ENCODE results near the gene ALS2. TPM values are rescaled to one million over a fixed set of nuclear protein-coding genes. Genes with fewer than 3 reads are reported as not detected.

Gene ALS2
- total RNA-seq, 1 donor from 2014 or later: 41.0 TPM

DNA sequence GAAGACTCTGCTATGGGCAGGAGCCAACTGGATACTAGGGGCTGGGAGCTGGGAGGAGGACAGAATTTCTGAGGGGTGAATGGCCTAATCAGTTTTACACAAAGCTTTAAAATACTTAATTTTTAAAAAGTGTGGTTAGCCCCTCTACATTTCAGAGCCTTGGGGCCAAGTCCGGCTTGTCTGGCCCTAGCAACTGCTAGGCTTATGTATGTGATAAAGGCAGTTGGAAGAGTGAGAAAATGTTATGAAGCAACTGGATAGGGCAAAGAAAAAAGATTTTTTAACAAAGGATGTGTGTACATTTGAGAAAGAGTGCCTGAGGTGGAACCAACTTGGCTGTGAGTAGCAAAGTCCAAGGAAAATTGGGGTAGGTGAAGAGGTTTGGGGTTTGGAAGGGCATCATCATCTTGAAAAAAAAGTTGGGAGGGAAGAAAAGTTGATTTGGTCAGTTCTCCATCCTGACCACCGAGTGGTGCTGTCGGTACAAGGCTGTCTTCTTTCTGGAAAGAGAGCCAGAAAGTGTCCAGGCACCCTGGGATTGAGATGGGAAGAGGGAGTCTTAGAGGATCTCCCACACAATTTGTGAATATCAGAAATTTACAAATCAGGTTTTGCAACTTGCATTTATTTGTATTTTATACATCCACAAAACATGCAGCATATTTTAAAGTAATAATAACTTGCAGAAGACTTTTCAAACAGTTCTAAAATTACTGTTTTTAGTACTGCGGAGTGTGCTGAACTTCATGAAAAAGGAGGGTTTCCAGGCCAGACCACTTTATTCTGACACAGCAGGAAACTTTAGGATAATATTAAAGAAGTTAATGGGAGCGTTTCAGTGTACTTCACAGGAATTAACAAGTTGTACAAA is 15.1 kb upstream of the ALS2 start:
- Histone ChIP-seq H3K4me3 (no peak overlapping the region), H3K4me2 (no peak overlapping the region), H3K27me3 (no peaks in the 10 kb centered on the region), H4K20me1 (ENCODE audit: low read depth) (no peaks in the 10 kb centered on the region), H3K4me1 (no peaks in the 10 kb centered on the region), H3K79me2 (ENCODE audit: low read depth) (no peaks in the 10 kb centered on the region), H3K36me3 (no peaks in the 10 kb centered on the region), H3K27ac (no peak overlapping the region), H2AFZ (replicated peaks) (no peak overlapping the region), H3K9ac (no peak overlapping the region), H3F3A (ENCODE audit: low read depth) (peaks cover 6% of the 10 kb centered on the region), H3K9me3 (ENCODE audit: low read depth) (no peaks in the 10 kb centered on the region)
- Mint-ChIP-seq H3K36me3 (no peaks in the 10 kb centered on the region), H3K9me3 (no peaks in the 10 kb centered on the region), H3K27me3 (ENCODE audit: insufficient read depth, low read depth) (no peaks in the 10 kb centered on the region), H3K27ac (no peak overlapping the region), H3K4me1 (peaks cover 6% of the 10 kb centered on the region), H3K4me3 (peak overlapping the region; percentile 1)
- peak; percentile 78 for DNase-seq (ENCODE audit: low spot score)
- TF ChIP-seq EZH2 (IDR thresholded peaks at IDR 0.05) (no peak), EZH2phosphoT487 (IDR thresholded peaks at IDR 0.05) (no peak)
- TF ChIP-seq, protein P1, sequence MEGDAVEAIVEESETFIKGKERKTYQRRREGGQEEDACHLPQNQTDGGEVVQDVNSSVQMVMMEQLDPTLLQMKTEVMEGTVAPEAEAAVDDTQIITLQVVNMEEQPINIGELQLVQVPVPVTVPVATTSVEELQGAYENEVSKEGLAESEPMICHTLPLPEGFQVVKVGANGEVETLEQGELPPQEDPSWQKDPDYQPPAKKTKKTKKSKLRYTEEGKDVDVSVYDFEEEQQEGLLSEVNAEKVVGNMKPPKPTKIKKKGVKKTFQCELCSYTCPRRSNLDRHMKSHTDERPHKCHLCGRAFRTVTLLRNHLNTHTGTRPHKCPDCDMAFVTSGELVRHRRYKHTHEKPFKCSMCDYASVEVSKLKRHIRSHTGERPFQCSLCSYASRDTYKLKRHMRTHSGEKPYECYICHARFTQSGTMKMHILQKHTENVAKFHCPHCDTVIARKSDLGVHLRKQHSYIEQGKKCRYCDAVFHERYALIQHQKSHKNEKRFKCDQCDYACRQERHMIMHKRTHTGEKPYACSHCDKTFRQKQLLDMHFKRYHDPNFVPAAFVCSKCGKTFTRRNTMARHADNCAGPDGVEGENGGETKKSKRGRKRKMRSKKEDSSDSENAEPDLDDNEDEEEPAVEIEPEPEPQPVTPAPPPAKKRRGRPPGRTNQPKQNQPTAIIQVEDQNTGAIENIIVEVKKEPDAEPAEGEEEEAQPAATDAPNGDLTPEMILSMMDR (IDR thresholded peaks at IDR 0.05): peak; percentile 81

DNA sequence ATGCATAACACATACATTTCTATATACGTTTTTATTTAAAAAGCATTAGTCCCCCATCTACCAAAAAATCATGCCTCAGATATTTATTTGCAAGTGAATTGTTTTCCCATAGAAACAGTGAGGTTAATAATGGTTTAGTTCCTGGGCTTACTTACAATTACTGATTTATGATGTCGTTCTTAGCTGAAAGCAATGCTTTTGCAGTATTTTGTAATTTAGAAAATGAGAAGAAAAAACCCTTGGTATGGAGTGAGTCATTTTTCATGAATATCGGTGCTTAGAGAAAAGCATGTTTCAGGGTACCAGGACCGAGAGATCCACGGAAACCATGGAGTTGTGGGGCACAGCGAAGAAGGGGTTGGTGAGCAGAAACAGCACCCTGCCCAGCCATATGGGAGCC is 13.6 kb upstream of the ALS2 start:
- H3K27me3 Mint-ChIP-seq (ENCODE audit: insufficient read depth, low read depth): peaks cover 5% of the 10 kb centered on the region
- H4K20me1 ChIP-seq (ENCODE audit: low read depth): no peaks in the 10 kb centered on the region
- TF ChIP-seq EZH2 (IDR thresholded peaks at IDR 0.05): no peak
- TF ChIP-seq, protein P1 (IDR thresholded peaks at IDR 0.05): no peak
- no peak for TF ChIP-seq EZH2phosphoT487 (IDR thresholded peaks at IDR 0.05)

DNA sequence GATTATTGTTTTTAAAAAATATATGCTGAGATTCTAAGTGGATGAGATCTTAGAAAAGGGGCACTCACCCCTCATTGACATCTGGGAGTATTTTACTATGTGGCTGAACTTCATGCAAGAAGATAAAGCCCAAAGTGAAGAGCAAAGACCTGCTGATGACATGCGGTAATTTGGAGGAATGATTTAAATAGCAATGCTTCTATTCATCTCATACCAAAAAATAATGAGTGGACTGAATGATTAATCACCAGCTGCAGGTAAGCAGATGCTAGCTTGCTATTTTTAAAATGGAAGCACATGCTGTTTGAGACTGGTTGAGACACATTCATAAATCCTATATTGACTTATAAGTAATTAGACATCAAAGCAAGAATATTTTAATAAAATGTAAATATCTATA is 12.9 kb upstream of the ALS2 start:
- no peaks in the 10 kb centered on the region for H3K27me3 ChIP-seq
- no peaks in the 10 kb centered on the region for H4K20me1 ChIP-seq (ENCODE audit: low read depth)
- no peaks in the 10 kb centered on the region for H3K36me3 ChIP-seq
- H3K9ac ChIP-seq: no peak overlapping the region
- no peak overlapping the region for H3K4me2 ChIP-seq
- H3K4me3 ChIP-seq: no peak overlapping the region
- peaks cover 6% of the 10 kb centered on the region for H3K4me1 Mint-ChIP-seq
- H3K27ac Mint-ChIP-seq: no peak overlapping the region
- no peaks in the 10 kb centered on the region for H3K4me1 ChIP-seq
- TF ChIP-seq EZH2 (IDR thresholded peaks at IDR 0.05) (no peak), EZH2phosphoT487 (IDR thresholded peaks at IDR 0.05) (no peak)
- TF ChIP-seq, protein P1 (IDR thresholded peaks at IDR 0.05): no peak
- peaks cover 5% of the 10 kb centered on the region for H3K27me3 Mint-ChIP-seq (ENCODE audit: insufficient read depth, low read depth)
- no peak for DNase-seq (ENCODE audit: low spot score)
- H2AFZ ChIP-seq (replicated peaks): no peak overlapping the region
- H3K27ac ChIP-seq: no peak overlapping the region
- no peak overlapping the region for H3K4me3 Mint-ChIP-seq
- H3K79me2 ChIP-seq (ENCODE audit: low read depth): no peaks in the 10 kb centered on the region
- no peaks in the 10 kb centered on the region for H3K36me3 Mint-ChIP-seq
- H3K9me3 ChIP-seq (ENCODE audit: low read depth): no peaks in the 10 kb centered on the region
- H3F3A ChIP-seq (ENCODE audit: low read depth): peaks cover 6% of the 10 kb centered on the region
- no peaks in the 10 kb centered on the region for H3K9me3 Mint-ChIP-seq

More for the DNA sequence above, 13.6 kb upstream of the ALS2 start:
- Mint-ChIP-seq H3K36me3 (no peaks in the 10 kb centered on the region), H3K4me3 (no peak overlapping the region), H3K4me1 (peaks cover 6% of the 10 kb centered on the region), H3K9me3 (no peaks in the 10 kb centered on the region), H3K27ac (no peak overlapping the region)
- Histone ChIP-seq H3K4me3 (no peak overlapping the region), H3K9me3 (ENCODE audit: low read depth) (no peaks in the 10 kb centered on the region), H3K36me3 (no peaks in the 10 kb centered on the region), H3K27ac (no peak overlapping the region), H3F3A (ENCODE audit: low read depth) (peaks cover 6% of the 10 kb centered on the region), H3K27me3 (no peaks in the 10 kb centered on the region), H3K4me1 (no peaks in the 10 kb centered on the region), H2AFZ (replicated peaks) (no peak overlapping the region), H3K9ac (no peak overlapping the region), H3K4me2 (no peak overlapping the region), H3K79me2 (ENCODE audit: low read depth) (no peaks in the 10 kb centered on the region)
- DNase-seq (ENCODE audit: low spot score): no peak

Data from neural progenitor cell (in vitro differentiated cells).